COR-L47 (cell line): ENCODE measurements around the gene KLHL29.

Experiments
- DNase-seq: peaks from one replicate; lab custom pipeline; 2025; lab: John Stamatoyannopoulos, UW

KLHL29 gene

GRCh38 chr2:23616630-23617029, 231.7 kb downstream of the KLHL29 start:
- peak; percentile 32 for DNase-seq

GRCh38 chr2:23617167-23617810, 232.3 kb downstream of the KLHL29 start:
- no peak for DNase-seq

GRCh38 chr2:23617811-23618215, 232.8 kb downstream of the KLHL29 start:
- DNase-seq, result no peak

- DNase-seq, result no peak
Measured at GRCh38 chr2:23618265-23618664, 233.3 kb downstream of the KLHL29 start.

DNA sequence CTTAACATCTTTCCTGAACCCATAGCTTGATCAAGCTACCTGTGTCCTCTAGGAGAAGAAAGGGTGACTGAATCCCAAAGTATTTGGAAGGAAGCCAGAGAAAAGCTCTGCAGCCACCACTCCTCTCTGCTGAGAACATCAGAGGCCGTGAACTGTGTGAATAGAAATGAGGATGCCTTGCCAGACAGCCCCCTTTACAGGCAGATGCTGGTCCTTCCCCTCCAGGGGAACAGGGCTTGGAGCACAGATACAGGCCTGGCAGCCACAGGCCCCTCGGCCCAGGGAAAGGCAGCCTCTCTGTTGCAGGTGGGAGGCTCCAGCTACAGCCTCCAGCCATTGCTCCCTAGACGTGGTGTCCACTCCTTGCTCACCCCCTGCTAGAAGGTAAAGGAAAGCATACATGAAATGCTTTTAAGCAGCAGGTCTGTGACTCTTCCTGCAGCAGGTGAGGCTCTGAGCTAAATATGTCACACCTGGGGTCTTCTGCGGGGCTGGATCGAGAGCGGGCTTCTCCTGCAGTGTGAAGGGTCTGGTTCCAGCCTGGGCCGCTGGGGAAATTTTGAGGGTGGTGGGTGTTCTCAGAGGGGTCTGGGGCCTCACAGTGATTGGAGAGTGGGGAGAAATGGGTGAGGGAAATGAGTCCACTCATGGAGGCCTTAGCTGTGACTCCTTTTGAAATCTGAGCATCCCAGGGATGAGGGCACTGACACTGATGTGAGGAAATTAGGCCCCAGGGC, 234.0 kb downstream of the KLHL29 start:
- no peak for DNase-seq

DNA sequence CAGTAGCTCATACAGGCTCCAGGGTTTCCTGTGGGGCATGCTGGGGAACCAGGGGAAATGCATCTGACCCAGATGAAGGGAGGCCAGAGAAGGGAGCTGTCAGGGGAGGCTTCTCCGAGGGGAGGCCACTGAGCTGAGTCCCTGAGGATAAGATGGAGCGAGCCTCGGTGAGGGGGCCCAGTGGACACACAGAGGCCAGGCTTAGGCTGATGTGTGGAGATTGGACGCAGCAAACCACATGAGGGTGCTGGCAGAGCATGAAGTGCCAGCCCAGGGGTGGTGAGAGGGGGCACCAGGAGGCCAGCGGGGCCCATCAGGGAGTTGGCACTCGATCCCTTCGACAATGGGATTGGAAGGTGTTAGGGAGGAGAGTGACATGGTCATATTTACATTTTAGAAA, 235.0 kb downstream of the KLHL29 start:
- no peak for DNase-seq

GRCh38 chr2:23620841-23621341, 235.9 kb downstream of the KLHL29 start:
- DNase-seq, result peak; percentile 48

GRCh38 chr2:23621616-23622015, 236.6 kb downstream of the KLHL29 start:
- no peak for DNase-seq

DNA sequence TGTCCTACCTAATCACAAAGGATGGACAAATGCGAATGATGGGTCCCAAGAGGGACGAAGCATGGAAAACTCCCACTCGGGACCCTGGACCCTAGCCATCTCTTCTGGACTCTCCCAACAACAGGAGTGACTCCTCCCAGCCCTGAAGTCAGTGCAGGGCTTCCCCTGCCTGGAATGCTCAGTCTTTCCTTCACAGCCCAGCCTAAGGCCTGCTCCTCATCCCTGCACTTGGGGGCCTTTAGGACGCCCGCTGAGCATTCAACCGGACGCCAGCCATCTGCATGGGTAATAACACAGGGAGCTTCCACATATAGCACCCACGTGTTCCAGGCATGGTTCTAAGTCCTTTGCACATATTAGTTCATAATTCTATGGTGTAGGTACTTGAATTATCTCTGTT, 237.5 kb downstream of the KLHL29 start:
- DNase-seq, result no peak

DNA sequence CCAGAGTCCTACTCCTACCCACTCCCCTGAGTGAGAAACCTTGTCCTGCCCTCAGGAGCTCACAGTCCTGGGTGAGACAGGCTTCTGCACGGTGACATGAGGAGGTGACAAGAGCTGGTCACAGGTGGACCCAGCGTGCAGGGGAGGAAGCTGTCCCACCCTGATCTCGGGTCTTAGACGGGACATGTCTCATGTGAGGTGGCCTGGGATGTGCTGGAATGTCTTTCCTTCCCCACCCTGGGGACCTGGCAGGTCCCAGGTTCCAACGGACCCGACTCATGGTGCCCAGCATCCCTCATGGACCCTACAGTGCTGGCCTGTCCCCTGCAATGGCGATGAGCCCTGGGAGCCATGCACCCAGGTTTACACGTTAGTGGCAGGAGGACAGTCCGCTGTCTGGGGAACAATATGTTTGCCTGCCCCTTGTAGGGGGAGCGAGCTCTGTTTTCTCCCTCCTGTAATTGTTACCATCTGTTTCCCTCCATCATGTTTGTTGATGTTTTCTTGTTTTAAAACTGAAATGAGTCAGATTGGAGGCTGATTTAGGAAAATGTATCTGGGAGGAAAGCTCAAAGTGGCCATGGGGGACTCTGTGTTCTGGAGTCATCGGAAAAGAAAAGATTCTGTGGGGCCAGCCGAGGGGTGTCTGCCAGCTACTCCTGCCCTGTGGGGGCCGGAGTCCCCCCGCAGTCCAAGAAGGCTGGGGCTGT, 238.1 kb downstream of the KLHL29 start:
- DNase-seq, result no peak

- DNase-seq, result no peak
Measured at GRCh38 chr2:23624378-23624777, 239.4 kb downstream of the KLHL29 start.

- DNase-seq, result no peak
Measured at GRCh38 chr2:23624915-23625314, 239.9 kb downstream of the KLHL29 start.

GRCh38 chr2:23625726-23626125, 240.7 kb downstream of the KLHL29 start:
- no peak for DNase-seq

DNA sequence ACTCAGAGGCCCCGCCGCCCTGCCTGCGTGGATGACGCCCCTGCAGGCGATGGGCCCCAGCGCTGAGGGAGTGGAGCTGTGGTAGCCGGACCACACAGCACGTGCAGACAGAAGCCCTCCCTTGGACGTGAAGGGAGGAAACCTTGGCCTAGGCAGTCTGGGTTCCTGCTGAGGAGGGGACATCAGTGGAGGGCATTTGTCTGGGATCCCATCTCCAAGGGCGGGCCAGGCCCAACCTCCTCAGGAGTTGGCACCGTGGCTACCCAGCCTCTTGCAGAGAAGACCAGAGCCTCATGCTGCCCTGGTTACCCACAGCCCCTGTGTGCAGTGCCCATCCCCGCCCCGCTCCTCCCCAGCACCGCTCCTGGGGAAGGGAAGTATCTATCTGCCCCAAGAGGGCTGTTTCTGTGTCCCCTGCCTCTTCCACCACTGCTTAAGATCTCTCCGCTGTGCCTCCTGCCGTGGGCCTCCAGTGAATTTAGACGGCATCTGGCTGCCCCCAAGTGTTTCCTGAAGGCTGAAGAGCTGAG, 241.8 kb downstream of the KLHL29 start:
- no peak for DNase-seq

DNA sequence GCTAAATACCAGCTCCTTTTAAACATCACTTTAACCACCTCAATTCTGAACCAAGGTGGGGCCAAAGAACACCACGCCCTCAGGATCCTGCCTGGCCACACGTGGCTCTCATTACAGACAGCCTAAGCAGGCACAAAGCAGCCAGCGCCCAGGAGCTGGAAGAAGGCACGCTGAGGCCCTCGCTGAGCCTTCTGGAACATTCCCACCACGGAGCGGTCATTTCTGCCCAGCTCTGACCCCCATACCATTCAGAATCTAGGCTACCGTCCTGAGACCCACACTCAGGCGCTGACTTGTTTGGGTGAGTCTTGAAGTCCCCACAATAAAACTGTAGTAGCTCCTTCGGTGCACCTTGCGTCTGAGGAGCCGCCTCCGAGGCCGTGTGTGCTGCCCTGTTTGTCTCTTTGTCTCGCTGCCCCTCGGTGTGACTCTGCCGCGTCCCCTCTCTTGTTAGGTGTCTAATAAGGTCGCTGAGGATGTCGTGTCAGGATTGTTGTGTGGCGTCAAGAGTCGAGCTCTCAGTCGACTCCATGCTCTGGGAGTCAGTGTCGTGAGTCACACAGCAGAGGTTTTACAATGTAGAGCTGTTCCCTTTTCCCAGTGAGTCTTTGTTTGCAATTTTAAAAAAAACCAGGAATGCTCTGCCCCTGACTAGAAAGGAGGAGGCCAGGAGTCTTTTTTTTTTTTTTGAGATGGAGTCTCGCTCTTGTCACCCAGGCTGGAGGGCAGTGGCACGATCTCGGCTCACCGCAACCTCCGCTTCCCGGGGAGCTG, 242.4 kb downstream of the KLHL29 start:
- DNase-seq, result no peak

DNA sequence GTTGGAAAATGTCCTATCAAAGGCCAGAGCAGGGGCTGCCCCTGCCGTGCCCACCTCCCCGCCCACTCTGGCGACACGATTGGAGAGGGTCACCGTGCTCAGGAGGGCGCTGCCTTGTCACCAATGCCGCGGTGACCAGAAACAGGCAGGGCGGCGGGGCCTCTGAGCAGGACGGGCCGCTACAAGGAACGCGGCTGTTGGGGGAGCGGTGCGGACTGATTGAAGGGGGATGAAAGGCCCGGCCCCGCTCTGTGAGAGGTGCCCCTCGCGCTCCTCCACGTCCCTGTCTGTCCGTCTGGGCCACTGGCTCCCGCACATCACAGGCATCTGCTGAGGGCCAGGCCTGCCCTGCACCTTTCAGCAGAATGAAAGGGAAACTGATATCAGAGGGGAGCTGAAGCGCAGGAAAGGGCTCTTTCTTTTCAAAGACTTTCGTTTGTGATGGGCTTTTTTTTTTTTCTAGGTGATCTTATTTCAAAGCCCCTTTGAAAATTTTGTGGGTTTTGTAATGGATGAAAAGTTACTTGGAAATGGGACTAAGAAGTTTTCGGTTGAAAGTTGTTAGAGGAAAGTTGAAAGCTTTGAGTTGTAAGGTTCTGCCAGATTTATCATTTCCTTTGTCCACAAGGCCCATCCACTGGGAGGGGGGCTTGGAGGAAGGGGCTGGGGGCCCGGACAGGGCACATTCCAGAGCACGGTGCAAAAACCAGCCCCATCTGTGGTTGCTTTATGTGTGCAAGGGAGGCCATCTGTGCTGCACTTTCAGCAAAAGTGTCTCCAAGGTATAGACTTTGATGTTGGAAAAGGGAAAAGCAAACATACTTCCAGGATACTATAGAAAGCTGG, 244.2 kb downstream of the KLHL29 start:
- no peak for DNase-seq

DNA sequence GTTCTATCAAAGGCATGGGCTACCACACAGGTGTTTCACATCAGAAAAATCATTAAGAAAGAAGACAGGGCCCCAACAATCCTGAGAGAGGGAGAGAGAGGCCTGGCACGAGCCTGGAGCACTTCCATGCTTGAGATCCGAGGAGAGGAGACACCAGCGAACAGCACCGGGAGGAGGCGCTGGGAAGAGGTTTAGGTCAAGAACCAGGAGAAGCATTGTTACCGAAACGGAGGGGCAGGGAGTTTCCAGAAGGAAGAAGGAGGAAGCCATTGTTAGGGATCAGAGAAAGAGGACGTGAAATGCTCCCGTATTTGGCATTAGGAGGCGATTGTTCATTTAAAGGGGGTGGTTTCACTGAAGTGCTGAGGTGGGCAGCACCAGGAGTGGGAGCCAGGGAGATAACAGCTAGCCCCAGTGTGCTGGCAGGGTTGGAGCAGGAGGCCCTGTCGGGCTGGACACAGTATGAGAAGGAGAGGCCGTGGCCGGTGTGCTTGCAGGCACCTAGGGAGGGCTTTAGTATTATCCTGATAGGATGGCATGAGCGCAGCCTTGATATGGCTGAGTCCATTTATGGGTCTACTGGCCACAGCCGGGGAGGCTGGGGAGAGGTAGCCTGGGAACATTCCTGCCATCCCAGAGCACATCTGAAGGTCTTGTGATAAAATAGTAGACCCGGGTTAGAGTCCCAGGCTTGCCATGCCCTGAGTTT, 244.9 kb downstream of the KLHL29 start:
- DNase-seq, result no peak

GRCh38 chr2:23630961-23631360, 246.0 kb downstream of the KLHL29 start:
- DNase-seq, result no peak

DNA sequence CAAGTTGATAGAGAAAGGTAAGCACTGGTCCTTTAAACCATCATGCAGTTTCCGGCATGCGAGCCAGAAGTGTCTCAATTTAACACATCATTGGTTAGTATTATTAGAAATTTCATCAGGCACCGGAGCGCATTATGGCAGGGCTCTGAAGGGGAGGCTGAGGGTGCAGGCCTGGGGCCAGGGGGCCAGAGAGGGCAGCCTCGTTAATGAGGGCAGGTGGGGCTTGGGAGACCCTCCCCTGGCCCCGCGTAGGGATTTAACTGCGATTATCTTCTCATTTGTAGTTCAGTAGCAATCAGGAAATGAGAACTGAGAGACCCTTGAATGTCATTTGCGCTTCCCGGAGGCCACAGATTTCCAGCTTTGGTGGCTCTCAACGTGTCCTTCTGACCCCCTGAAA, 246.4 kb downstream of the KLHL29 start:
- no peak for DNase-seq

DNA sequence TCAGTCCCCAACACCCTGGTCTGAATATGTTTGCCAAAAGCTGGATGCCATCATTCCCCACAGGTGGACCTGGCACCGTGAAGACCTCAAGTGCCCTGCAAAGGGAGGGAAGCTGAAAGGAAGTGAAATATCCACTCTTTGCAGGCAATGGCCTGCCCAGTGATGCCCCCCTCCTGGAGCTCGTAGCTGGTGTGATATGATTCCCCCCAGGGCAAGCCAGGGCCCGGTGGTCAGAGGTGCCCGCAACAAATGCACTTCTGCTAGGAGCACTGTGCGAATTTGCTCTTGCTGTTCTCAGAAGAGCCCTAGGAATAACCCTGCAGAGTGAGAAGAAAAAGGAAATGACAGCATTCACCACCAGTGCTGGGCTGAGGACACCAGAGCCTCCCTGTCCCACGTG, 247.4 kb downstream of the KLHL29 start:
- no peak for DNase-seq
